SU-DHL-6 (cell line): ENCODE measurements around the gene CD93.

Source experiments
- H2AFZ ChIP-seq: fragments of 200-600 bp; sonication (generic); 2 replicates; pipeline ENCODE4 v1.6.1; 2014; ENCODE audit warnings: low read depth, mild to moderate bottlenecking, moderate library complexity, mixed read lengths, antibody characterized with exemption, low read length; ENCODE audit not compliant: severe bottlenecking
- H3F3A ChIP-seq: fragments of 200-600 bp; shearing (Covaris generic); 2 replicates; pipeline ENCODE4 v1.6.0; 2016; ENCODE audit warnings: antibody characterized with exemption, mild to moderate bottlenecking; ENCODE audit not compliant: insufficient read depth
- H3K27ac ChIP-seq: fragments of 200-600 bp; sonication (generic); 2 replicates; pipeline ENCODE4 v1.5.1; 2016; ENCODE audit warnings: low read depth, mild to moderate bottlenecking, low read length, moderate library complexity, mixed read lengths
- H3K27me3 ChIP-seq: fragments of 200-600 bp; sonication (generic), shearing (Covaris generic); 2 replicates; pipeline ENCODE4 v1.6.0; 2014; ENCODE audit warnings: mild to moderate bottlenecking, low read length
- H3K36me3 ChIP-seq: fragments of 200-600 bp; sonication (generic); 2 replicates; pipeline ENCODE4 v1.6.1; 2014; ENCODE audit warnings: mild to moderate bottlenecking, low read length, mixed read lengths
- H3K4me2 ChIP-seq: fragments of 300-600, 200-600 bp; shearing (Covaris generic), sonication (generic); 2 replicates; pipeline ENCODE4 v1.6.0; 2014; ENCODE audit warnings: low read length, low read depth, mild to moderate bottlenecking; ENCODE audit not compliant: poor library complexity, severe bottlenecking
- H3K4me3 ChIP-seq: fragments of 200-600 bp; sonication (generic); 2 replicates; pipeline ENCODE4 v1.5.1; 2014; ENCODE audit warnings: antibody characterized with exemption, low read length, mild to moderate bottlenecking, mixed read lengths; ENCODE audit not compliant: insufficient read depth, poor library complexity, severe bottlenecking
- H3K79me2 ChIP-seq: fragments of 200-600 bp; sonication (generic); 2 replicates; pipeline ENCODE4 v1.6.1; 2014; ENCODE audit warnings: mild to moderate bottlenecking, low read length, moderate library complexity; ENCODE audit not compliant: insufficient read depth
- H3K9ac ChIP-seq: fragments of 200-600 bp; sonication (generic); 2 replicates; pipeline ENCODE4 v1.7.0; 2014; ENCODE audit warnings: mild to moderate bottlenecking, low read length
- H3K9me2 ChIP-seq: fragments of 200-600 bp; sonication (generic); replicated peaks from 2 replicates; pipeline ENCODE4 v1.6.1; 2014; ENCODE audit warnings: low read length; ENCODE audit not compliant: insufficient read depth
- H3K9me3 ChIP-seq: fragments of 200-600 bp; sonication (generic); 2 replicates; pipeline ENCODE4 v1.6.1; 2014; ENCODE audit warnings: low read length, mixed read lengths; ENCODE audit not compliant: insufficient read depth
- H4K20me1 ChIP-seq: fragments of 200-600 bp; sonication (generic); 2 replicates; pipeline ENCODE4 v1.6.1; 2014; ENCODE audit warnings: low read depth, mild to moderate bottlenecking, antibody characterized with exemption, low read length, moderate library complexity, mixed read lengths
- EZH2phosphoT487 ChIP-seq: fragments of 200-600 bp; sonication (generic), shearing (Covaris generic); conservative IDR thresholded peaks from 2 replicates; pipeline ENCODE4 v1.6.1; 2018; ENCODE audit warnings: mild to moderate bottlenecking, antibody characterized with exemption, low read length, moderate library complexity, mixed read lengths
- TF ChIP-seq, protein P1 (sequence below): fragments of 200-600 bp; sonication (generic); IDR thresholded peaks from one replicate; pipeline ENCODE4 v1.5.1; 2017; ENCODE audit warnings: antibody characterized with exemption, mild to moderate bottlenecking, low read length, moderate library complexity; ENCODE audit not compliant: insufficient read depth, poor library complexity, severe bottlenecking

CD93 gene

DNA sequence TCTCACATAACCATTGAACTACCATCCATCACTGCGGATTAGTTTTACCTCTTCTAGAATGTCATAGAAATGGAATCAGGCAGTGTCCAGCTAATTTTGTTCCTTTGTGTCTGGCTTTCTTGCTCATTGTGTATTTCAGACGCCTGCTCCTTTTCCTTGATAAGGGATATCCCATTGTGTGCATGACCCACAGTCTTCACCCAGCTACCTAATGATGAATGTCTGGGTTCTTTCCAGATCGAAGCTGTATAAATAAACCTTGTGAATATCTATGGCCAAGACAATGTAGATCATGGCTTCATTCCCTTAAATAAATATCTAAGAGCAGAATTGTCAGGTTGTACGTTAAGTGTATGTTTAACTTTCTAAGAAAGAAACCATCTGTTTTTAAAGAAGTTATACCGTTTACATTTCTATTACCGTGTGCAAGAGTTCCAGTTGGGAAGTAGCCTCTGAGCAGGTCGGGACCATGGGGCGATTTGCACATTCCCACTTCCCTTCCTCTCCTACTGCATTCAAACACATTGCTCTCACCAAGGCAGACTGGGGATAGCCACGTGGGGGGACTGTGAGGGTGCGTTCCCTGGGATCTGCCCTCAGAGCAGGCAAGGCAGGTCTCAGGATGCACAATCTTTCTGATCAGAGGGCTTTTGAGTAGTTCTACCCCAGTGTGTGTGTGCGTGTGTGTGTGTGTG lies 13.1 kb downstream of the CD93 start:
- Histone ChIP-seq H4K20me1 (no peaks in the 10 kb centered on the region), H3K9me2 (no peaks in the 10 kb centered on the region), H3K79me2 (no peaks in the 10 kb centered on the region), H3K4me2 (no peak overlapping the region), H3K27me3 (no peaks in the 10 kb centered on the region), H3K36me3 (no peaks in the 10 kb centered on the region), H3F3A (no peaks in the 10 kb centered on the region), H3K9ac (no peak overlapping the region), H3K4me3 (no peak overlapping the region), H2AFZ (no peak overlapping the region), H3K27ac (no peak overlapping the region), H3K9me3 (no peaks in the 10 kb centered on the region)
- no peak for TF ChIP-seq EZH2phosphoT487
- TF ChIP-seq, protein P1, sequence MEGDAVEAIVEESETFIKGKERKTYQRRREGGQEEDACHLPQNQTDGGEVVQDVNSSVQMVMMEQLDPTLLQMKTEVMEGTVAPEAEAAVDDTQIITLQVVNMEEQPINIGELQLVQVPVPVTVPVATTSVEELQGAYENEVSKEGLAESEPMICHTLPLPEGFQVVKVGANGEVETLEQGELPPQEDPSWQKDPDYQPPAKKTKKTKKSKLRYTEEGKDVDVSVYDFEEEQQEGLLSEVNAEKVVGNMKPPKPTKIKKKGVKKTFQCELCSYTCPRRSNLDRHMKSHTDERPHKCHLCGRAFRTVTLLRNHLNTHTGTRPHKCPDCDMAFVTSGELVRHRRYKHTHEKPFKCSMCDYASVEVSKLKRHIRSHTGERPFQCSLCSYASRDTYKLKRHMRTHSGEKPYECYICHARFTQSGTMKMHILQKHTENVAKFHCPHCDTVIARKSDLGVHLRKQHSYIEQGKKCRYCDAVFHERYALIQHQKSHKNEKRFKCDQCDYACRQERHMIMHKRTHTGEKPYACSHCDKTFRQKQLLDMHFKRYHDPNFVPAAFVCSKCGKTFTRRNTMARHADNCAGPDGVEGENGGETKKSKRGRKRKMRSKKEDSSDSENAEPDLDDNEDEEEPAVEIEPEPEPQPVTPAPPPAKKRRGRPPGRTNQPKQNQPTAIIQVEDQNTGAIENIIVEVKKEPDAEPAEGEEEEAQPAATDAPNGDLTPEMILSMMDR, result no peak

DNA sequence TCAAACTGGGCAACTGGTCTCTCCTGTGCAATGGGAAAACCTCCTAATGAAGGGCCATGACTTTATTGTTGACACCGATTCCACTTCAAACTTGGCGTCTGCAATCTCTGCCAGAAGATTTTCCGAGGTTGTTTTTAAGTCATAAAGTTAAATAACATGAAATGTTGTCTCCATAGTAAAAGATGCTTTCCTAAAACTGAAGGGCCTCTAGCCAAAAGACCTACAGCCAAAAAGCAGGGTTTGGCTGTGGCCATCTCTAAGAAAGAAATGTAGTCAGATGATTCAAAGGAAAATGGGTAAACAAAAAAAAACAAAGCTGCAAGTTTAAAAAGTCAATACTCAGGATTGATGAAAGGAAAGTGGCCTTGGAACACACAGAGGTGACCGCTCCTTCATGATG lies 14.1 kb downstream of the CD93 start:
- H4K20me1 ChIP-seq, result no peaks in the 10 kb centered on the region
- no peak overlapping the region for H3K4me3 ChIP-seq
- H3K79me2 ChIP-seq, result no peaks in the 10 kb centered on the region
- no peaks in the 10 kb centered on the region for H3K27me3 ChIP-seq
- H3K4me2 ChIP-seq, result no peak overlapping the region
- H3K9me2 ChIP-seq, result no peaks in the 10 kb centered on the region
- H3K9me3 ChIP-seq, result no peaks in the 10 kb centered on the region
- no peak overlapping the region for H3K27ac ChIP-seq
- no peaks in the 10 kb centered on the region for H3F3A ChIP-seq
- H2AFZ ChIP-seq, result no peak overlapping the region
- H3K36me3 ChIP-seq, result no peaks in the 10 kb centered on the region
- TF ChIP-seq EZH2phosphoT487, result no peak
- TF ChIP-seq, protein P1, result no peak
- H3K9ac ChIP-seq, result no peak overlapping the region

DNA sequence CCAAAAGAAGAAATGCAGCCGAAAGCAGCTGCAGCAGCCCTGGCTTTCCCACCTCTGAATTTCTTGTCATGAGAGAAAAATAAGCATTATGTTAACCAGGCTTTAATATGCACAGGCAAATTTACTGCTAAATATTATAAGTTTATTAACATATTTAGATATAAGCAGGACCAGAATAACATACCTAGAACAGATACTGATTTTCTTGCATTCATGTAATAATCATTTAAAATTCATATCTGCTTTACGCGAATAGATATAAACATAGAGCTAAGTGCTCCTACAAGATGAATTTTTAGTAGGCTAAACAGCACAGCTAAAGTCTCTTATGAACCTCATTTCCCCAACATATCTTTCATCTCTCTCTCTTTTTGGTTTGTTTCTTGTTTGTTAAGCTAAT lies 14.7 kb downstream of the CD93 start:
- Histone ChIP-seq H3K4me2 (no peak overlapping the region), H3K9ac (no peak overlapping the region), H4K20me1 (no peaks in the 10 kb centered on the region), H3K27me3 (no peaks in the 10 kb centered on the region), H3K9me3 (no peaks in the 10 kb centered on the region), H3K27ac (no peak overlapping the region), H3K36me3 (no peaks in the 10 kb centered on the region), H3F3A (no peaks in the 10 kb centered on the region), H3K9me2 (no peaks in the 10 kb centered on the region), H2AFZ (no peak overlapping the region), H3K79me2 (no peaks in the 10 kb centered on the region), H3K4me3 (no peak overlapping the region)
- no peak for TF ChIP-seq EZH2phosphoT487
- TF ChIP-seq, protein P1, result no peak
